Fibroblast of peridontal ligament (primary cell): ENCODE data around the gene FKBP15.

ENCODE experiments used
- DNase-seq: peaks from one replicate; pipeline ENCODE4 v3.0.0-alpha.2; 2010; ENCODE audit errors: extremely low read depth

FKBP15 gene

DNA sequence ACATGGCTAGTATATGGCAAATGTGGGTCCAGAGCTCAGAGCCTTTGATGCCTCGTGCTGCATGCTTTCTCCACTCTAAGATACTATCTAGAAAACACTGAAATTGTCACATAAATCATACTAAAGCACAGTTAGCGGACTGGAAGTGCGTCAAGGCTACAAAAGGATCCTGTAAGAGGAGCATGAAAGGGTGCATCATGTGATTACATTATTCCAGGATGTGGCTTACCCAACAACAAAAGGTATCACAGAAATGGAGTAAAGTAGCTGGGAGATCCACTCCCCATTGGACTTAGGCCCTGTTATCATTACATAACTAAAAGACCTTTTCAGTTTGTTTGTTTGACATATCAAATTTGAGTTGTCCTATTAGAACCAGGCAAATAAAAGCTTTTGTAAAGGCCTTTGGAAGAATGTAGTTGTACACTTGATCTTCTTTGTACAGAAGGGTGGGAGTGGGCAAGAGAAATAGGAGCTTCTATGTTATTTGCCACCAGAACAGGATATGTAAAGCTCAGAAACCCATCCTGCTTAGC is 7.1 kb upstream of the FKBP15 start:
- DNase-seq: no peak

GRCh38 chr9:113227436-113227835 is 6.4 kb upstream of the FKBP15 start:
- no peak for DNase-seq

DNA sequence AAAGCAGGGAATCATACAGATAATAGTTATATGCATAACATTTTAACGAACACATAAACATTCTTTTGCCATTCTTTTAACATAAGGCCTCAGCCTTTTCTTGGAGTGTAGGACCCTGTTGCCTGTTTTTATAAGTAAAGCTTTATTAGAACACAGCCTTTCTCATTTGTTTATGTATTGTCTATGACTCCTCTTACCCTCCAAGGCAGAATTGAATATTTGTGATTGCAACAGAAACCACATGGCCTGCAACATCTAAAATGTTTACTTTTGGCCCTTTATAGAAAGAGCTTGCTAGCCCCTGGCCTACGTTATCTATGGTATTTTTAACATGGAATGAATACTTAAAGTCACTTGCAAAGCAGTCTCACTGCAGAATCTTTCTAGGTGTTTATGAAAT is 2.9 kb upstream of the FKBP15 start:
- peak; percentile 90 for DNase-seq

DNA sequence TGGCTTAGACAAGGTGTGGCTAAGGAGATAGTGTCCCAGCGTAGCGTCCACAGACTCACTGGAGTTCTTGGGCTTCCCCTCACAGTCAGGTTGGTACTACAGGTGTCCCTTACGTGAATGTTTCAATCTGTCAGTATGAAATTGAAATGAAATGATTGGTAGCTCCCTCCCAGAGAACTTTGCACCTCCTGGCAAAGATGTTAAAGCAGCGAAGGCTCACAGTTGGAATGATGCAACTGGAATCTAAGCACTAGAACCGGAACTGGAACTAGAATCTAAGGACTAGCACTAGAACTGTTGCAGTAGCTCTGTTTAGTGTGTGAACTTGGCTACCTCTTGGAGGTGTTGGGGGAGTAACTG is 1.4 kb upstream of the FKBP15 start:
- peak; percentile 56 for DNase-seq

GRCh38 chr9:113221800-113222481 is 864 bp upstream of the FKBP15 start:
- DNase-seq: peak; percentile 21

DNA sequence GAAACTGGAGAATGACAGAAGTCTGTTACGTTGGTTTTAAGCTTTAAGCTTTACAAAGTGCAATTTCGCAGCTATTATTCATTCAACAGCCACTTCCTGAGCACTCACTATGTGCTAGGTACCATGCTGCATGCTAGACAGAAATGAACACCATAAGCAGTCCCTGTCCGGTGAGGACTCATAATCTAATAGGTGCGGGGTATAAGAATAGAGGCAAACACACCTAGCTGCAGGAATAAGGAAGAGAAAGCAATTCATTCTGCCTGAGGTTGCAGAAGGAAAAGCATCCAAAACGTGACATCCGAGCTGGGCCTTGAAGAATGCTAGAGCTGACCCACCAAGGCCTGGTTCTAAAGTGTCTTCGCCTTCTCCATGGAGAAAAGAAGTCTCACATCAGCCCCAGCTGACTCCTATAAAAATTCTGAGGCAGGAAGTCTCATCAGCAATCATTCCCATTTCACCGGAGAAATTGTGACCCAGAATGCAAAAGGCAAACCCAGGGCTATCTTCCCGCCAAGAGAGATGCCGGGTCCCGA is 542 bp downstream of the FKBP15 start:
- DNase-seq: peak; percentile 10

DNA sequence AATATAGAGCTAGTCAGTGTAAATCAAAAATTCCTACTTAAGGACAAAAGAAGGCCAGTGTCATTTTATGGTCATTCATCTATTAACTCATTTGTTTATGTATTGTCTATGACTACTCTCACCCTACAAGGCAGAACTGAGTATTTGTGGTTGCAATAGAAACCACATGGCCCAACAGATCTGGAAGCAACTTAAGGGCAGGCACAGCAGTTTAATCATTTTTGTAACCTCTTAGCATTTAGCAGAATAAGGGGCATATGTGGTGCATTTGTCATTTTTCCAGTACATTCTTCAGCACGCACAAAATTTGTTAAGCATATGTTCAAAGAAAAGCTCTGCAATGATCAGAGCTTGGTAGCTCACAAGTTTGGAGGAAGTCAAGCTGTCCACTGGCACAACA is 1.1 kb downstream of the FKBP15 start:
- peak; percentile 79 for DNase-seq

- peak; percentile 4 for DNase-seq
Observed at GRCh38 chr9:113219186-113219936, 1.7 kb downstream of the FKBP15 start.

DNA sequence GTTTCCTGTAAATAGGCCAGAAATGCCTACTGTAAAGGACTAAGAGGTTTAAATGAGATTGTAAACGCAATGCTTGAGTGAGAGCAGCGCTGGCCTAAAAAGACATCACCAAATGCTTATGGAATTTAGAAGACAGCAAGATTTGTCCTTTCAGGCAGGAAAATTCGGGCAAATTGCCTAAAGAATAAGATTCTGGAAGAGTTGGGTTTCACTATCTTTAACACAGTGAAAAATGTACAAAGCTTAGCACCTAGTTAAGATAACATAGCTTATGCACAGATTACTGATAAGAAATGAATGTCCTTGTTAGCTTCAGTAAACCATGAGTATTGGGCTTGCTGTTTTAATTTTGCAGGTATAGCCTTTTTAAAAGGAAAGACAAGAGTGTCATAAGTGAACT is 4.7 kb downstream of the FKBP15 start:
- no peak for DNase-seq

DNA sequence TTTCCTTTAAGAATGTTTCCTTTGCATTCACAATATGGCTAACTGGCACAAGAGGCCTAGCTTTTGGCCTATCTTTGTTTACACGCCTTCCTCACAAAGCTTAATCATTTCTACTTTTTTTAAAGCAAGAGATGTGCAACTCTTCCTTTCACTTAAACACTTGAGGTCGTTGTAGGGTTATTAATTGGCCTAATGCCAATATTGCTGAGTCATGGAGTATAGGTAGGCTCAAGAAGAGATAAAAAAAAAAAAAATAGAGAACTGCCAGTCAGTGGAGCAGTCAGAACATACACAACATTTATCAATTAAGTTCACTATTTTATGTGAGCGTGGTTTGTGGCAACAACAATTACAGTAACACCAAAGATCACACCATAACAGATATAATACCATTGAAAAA is 5.9 kb downstream of the FKBP15 start:
- no peak for DNase-seq

- no peak for DNase-seq
Observed at GRCh38 chr9:113210815-113211214, 10.3 kb downstream of the FKBP15 start.

DNA sequence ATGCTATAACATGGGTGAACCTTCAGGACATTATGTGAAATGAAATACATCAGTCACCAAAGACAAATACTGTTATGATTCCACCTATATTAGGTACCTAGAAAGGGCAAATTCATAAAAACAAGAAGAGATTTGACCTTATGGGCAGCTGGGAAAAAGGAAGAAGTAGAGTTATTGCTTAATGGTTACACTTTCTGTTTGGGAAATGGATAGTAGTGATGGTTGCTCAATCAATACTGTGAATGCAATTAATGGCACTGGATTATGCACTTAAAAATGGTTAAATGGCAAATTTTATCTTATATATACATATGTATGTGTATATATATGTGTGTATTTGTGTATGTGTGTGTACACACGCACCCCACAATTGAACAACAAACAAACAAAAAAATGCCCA is 15.2 kb downstream of the FKBP15 start:
- DNase-seq: no peak

GRCh38 chr9:113205432-113205831 is 15.6 kb downstream of the FKBP15 start:
- DNase-seq: peak; percentile 10

DNA sequence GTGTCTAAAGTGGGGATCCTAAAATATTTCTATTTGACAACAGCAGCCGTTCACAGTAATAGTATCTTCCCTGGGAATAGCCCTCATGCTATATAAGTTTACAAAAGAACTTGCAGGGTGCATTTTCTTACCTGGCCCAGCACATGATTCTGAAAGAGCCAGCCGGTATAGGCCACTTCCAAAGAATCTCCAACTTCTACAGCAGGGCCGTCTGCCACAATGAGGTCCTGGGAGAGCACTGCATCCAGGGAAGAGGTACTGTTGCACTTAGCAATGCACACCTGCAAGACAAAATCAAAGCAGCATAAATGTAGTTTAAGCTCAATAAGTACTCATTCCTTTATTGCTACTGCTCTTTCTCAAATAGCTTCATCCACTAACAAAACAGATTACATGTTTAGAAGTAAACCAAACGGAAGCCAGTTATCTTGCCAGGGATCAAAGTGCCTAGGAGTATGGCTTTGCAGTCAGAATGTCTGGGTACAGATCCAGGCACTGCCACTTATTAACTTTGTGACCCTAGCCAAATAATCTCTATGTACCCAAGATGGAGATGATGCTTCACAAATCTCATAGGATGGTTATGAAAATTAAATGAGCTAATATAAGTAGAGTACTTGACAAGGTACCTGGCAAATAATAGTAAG is 21.3 kb downstream of the FKBP15 start:
- no peak for DNase-seq

DNA sequence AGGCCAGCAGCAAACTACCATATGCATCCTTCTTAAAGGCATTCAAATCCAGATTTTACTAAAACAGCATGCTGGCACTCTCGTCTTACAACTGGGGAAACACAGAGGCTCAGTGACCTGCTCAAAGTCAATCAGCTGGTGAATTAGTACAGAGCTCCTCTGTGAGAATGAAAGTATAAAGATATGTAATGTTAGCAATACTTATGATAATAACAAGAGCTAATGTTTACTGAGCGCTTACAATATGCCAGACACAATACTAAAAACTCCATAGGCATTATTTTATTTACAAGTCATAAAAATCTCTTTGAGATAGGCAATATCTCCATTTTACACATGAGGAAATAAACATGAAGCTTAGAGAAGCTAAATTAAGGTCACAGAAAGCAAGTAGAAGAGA is 28.6 kb downstream of the FKBP15 start:
- DNase-seq: no peak

GRCh38 chr9:113187929-113188595 is 33.0 kb downstream of the FKBP15 start:
- peak; percentile 90 for DNase-seq

DNA sequence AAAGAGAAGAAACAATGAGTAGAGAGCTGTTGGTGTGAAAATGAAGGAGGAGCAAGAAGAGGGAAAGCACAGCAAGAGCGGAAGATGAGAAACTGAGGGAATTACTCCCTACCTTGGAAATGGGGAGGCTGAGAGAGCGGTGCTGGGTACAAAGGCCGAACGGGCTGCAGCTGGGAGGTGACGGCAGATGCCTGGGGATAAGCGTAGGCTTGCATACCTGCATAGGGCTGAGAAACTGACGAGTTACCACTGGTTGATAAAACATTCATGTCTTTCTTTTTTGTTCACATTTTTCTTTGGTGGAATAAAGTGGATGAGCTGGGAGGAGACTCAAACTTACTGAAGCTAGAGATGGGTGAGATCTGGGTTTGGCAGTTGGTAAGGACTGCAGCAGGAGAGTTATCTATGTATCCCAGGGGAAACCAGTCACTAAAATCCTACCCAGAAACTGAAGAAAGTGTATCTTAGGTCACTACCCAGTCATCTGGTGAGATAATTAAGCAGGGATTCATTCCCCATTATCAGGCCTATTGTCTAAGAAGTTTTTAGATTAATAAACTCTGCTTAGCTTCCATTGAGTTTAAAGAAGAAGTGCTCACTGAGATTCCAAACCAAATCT is 34.8 kb downstream of the FKBP15 start:
- DNase-seq: no peak

GRCh38 chr9:113185271-113185670 is 35.8 kb downstream of the FKBP15 start:
- DNase-seq: no peak

DNA sequence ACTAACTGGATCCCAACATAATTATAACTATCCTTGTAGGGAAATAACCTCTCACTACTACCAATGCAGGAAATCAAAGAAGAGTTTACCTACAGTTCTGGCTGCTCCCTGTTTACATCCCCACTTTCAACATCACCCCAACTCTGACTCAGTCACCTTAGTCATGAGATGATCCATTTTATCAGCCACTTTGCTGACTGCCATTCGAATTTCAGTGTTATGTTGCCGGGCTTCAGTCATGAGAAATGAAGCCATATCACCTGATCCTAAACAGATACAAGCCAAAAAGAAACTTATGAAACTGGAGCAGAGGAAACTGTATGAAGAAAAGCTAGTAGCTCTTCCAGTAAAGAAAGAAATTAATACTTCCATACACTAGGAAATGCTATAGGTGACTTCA is 36.5 kb downstream of the FKBP15 start:
- no peak for DNase-seq

DNA sequence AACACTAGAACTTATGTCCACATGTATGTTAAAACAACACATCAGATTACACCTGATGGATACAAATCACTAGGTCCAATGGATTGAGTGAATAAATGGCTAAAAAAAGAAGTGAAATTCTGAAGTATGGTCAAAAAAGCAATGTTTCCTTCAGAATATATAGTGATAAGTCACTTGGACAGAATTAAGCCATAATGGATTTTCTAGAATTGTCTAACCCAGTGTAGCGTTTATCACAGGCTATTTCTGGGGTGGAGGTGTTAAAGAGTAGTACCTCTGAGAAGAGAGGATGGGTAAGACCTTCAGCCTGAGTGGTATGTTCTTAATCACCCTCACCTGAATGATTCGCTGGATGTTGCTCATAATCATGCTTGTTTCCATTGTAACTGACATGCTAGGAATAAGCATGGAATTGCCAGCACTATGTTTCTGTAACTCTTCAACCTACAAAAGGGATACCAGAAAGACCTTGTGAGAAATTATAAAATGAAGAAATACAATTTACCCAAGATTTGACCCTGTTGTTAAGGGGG is 37.1 kb downstream of the FKBP15 start:
- no peak for DNase-seq

DNA sequence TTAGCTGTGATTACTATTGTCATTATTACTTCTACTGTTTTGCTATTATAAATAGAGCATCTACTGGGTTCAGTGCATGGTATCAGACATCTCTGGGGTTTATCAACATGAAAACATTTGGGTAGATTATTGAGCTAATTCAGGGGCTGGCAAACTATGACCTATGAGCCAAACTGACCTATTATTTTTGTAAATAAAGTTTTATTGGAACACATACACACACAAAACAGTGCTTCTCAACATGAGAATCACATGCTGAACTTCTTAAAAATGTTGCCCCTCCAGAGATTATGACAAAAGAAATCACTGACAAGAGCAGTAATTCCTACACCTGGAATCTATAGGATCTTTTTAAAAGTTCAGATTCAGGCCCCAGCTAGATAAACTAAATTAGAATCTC is 39.9 kb downstream of the FKBP15 start:
- no peak for DNase-seq
